Measurements from ENCODE around the gene TRAM2.

- TF ChIP-seq, protein P1, sequence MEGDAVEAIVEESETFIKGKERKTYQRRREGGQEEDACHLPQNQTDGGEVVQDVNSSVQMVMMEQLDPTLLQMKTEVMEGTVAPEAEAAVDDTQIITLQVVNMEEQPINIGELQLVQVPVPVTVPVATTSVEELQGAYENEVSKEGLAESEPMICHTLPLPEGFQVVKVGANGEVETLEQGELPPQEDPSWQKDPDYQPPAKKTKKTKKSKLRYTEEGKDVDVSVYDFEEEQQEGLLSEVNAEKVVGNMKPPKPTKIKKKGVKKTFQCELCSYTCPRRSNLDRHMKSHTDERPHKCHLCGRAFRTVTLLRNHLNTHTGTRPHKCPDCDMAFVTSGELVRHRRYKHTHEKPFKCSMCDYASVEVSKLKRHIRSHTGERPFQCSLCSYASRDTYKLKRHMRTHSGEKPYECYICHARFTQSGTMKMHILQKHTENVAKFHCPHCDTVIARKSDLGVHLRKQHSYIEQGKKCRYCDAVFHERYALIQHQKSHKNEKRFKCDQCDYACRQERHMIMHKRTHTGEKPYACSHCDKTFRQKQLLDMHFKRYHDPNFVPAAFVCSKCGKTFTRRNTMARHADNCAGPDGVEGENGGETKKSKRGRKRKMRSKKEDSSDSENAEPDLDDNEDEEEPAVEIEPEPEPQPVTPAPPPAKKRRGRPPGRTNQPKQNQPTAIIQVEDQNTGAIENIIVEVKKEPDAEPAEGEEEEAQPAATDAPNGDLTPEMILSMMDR (IDR thresholded peaks at IDR 0.05), result no peak
- no peak for TF ChIP-seq POLR2A (IDR thresholded peaks at IDR 0.05)
These were observed 18.9 kb upstream of the TRAM2 start for GRCh38 chr6:52595796-52596130.
